ENCODE data around the gene RALGDS.
"Not testable (repeated sequence)": the region's sequence is repeated elsewhere in the genome, so short reads cannot be mapped to it uniquely, and the experiment has no call there.

The RALGDS gene

GRCh38 chr9:133094351-133094750 lies 26.7 kb downstream of the RALGDS start:
- ChIA-PET CTCF (interaction anchor here (0.6 to 3.9 kb wide), 5 partner anchors 9 to 53 kb away, joined by 3 to 21 read pairs (median 8); no protein-coding TSS in a partner anchor), POLR2A (interaction anchor here (0.7 kb wide), 2 partner anchors 9 to 250 kb away, joined by 3 to 4 read pairs; no protein-coding TSS in a partner anchor)
- not testable (repeated sequence) for H3K9me3 ChIP-seq (ENCODE audit: control insufficient read depth, insufficient read depth, low read depth, low read length); H3K27ac ChIP-seq (ENCODE audit: extremely low read depth, low read depth, low read length); H3K4me1 ChIP-seq (ENCODE audit: control insufficient read depth, insufficient read depth, low read length); H3K4me3 ChIP-seq (ENCODE audit: low read depth, low read length)
- H3K36me3 ChIP-seq (ENCODE audit: control insufficient read depth in 2 of 2, insufficient read depth in 1 of 2, low read length in 2 of 2) = peaks cover 0 to 23% of the 10 kb centered on the region in 2 experiments; a peak in 1 of 3 replicates

DNA sequence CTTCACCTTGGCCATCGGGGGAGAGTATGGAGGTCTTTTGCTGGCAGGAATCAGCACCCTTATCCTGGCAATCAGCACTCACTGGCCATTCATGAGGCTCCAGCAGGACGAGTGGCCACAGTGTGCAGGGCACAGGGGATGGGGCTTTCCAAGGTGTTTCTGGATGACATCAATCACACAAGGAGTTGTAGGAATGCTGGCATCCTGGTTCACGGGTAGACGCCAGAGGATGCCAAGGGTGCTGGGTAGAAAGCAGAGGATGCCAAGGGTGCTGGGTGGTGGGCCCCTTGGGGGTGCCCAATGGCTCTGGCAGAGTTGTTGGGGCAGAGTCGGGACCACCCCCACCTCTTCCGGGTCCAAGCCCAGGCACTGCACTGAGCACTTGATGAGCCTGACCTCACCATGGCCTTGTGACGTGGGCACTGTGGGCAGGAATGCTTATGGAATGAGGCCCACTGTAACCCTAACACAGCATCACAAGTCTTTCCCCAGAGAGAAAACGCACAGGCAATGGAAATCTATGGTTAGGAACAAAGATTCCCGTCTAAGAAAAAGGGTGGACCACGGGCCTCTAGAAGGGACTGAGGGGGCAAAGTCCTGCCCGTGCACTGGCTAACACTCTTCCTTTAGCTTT lies 30.2 kb downstream of the RALGDS start:
- TF ChIP-seq ZBTB17 (tag by site-specific recombination; IDR thresholded peaks at IDR 0.05) (no peak), ZNF302 (tag by site-specific recombination; IDR thresholded peaks at IDR 0.05; ENCODE audit: low read depth) (no peak), MYNN (tag by site-specific recombination; IDR thresholded peaks at IDR 0.05; ENCODE audit: borderline replicate concordance) (no peak), ZFHX2 (tag by site-specific recombination; conservative IDR thresholded peaks at IDR 0.05) (no peak), ZFP69B (tag by site-specific recombination; IDR thresholded peaks at IDR 0.05) (no peak), ZNF23 (tag by site-specific recombination; IDR thresholded peaks at IDR 0.05; ENCODE audit: borderline replicate concordance) (no peak), ZBTB1 (tag by site-specific recombination; IDR thresholded peaks at IDR 0.05) (no peak)
- no peak overlapping the region for H3K4me3 ChIP-seq (ENCODE audit: low read depth, low read length)
- no peaks in the 10 kb centered on the region for H3K36me3 ChIP-seq (ENCODE audit: control insufficient read depth in 2 of 2, insufficient read depth in 1 of 2, low read length in 2 of 2)
- no peak overlapping the region for H3K27ac ChIP-seq (ENCODE audit: extremely low read depth, low read depth, low read length)
- no peaks in the 10 kb centered on the region for H3K4me1 ChIP-seq (ENCODE audit: control insufficient read depth, insufficient read depth, low read length)
- H3K9me3 ChIP-seq (ENCODE audit: control insufficient read depth, insufficient read depth, low read depth, low read length) = no peaks in the 10 kb centered on the region
- ChIA-PET POLR2A (interaction anchor here (1.0 kb wide), 1 partner anchor 60 kb away, joined by 3 read pairs; the partner anchor contains the start of gene GTF3C5), CTCF (interaction anchor here (0.6 to 2.1 kb wide), 7 partner anchors 48 to 69 kb away, joined by 3 to 12 read pairs (median 3); no protein-coding TSS in a partner anchor)

- Histone ChIP-seq H3K9me3 (ENCODE audit: control insufficient read depth, insufficient read depth, low read depth, low read length) (no peaks in the 10 kb centered on the region), H3K36me3 (ENCODE audit: control insufficient read depth in 2 of 2, insufficient read depth in 1 of 2, low read length in 2 of 2) (no peaks in the 10 kb centered on the region), H3K27ac (ENCODE audit: extremely low read depth, low read depth, low read length) (no peak overlapping the region), H3K4me1 (ENCODE audit: control insufficient read depth, insufficient read depth, low read length) (no peaks in the 10 kb centered on the region), H3K4me3 (ENCODE audit: low read depth, low read length) (no peak overlapping the region)
- TF ChIP-seq ZNF449 (tag by site-specific recombination; IDR thresholded peaks at IDR 0.05) (no peak), SCRT2 (tag by site-specific recombination; IDR thresholded peaks at IDR 0.05) (no peak), SP7 (tag by site-specific recombination; IDR thresholded peaks at IDR 0.05) (no peak), ZNF274 (IDR thresholded peaks at IDR 0.05; ENCODE audit: low read length) (no peak), ZNF274 (tag by site-specific recombination; IDR thresholded peaks at IDR 0.05; ENCODE audit: borderline replicate concordance) (no peak), ZNF266 (tag by site-specific recombination; IDR thresholded peaks at IDR 0.05; ENCODE audit: low read depth) (no peak), ZNF169 (tag by site-specific recombination; IDR thresholded peaks at IDR 0.05) (no peak), ZNF561 (tag by site-specific recombination; IDR thresholded peaks at IDR 0.05; ENCODE audit: borderline replicate concordance) (no peak), ZBTB49 (tag by site-specific recombination; IDR thresholded peaks at IDR 0.05; ENCODE audit: low read depth) (no peak)
- TF ChIP-seq, protein P1, sequence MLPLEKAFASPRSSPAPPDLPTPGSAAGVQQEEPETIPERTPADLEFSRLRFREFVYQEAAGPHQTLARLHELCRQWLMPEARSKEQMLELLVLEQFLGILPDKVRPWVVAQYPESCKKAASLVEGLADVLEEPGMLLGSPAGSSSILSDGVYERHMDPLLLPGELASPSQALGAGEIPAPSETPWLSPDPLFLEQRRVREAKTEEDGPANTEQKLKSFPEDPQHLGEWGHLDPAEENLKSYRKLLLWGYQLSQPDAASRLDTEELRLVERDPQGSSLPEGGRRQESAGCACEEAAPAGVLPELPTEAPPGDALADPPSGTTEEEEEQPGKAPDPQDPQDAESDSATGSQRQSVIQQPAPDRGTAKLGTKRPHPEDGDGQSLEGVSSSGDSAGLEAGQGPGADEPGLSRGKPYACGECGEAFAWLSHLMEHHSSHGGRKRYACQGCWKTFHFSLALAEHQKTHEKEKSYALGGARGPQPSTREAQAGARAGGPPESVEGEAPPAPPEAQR (tag by site-specific recombination; IDR thresholded peaks at IDR 0.05) = no peak
- CTCF ChIA-PET = interaction anchor here (0.6 to 2.1 kb wide), 6 partner anchors 12 to 68 kb away, joined by 3 to 12 read pairs (median 3); no protein-coding TSS in a partner anchor
- POLR2A ChIA-PET = no interaction called here
Observed at GRCh38 chr9:133090187-133090586, 30.9 kb downstream of the RALGDS start.
